ENCODE results near the gene TSSK1B.
"Not testable (repeated sequence)": the region's sequence is repeated elsewhere in the genome, so short reads cannot be mapped to it uniquely, and the experiment has no call there.

Gene TSSK1B

GRCh38 chr5:113405530-113405929 is 29.3 kb downstream of the TSSK1B start:
- intact Hi-C loops (cut with DNase I): no loop called here
- peak in 1 of 10 donors; percentile 60 for DNase-seq

DNA sequence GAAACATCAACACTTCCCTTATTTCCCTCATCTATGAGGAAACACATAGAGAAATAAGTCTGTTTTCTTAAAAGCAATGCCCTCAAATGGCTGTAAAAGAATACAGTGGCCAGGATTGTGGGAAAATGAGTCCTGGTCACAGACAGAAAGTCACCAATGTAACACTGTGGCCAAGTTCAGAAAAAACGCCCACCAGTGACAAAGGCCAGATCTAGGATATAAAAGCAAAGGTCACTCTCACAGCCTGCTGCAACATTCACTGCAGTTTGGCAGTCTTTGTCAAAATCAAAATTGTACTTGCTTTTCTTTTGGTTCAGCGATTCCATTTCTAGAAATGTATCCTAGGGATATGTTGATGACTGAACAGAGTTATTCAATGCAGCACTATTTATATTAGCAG is 30.5 kb downstream of the TSSK1B start:
- intact Hi-C loops (cut with DNase I): no loop called here
- DNase-seq: no peak

- intact Hi-C loops (cut with DNase I); DNase-seq: not testable (repeated sequence)
Observed at GRCh38 chr5:113397986-113398385, 36.8 kb downstream of the TSSK1B start.

- DNase-seq: no peak
- intact Hi-C loops (cut with DNase I): no loop called here
Observed at GRCh38 chr5:113397046-113397445, 37.7 kb downstream of the TSSK1B start.

DNA sequence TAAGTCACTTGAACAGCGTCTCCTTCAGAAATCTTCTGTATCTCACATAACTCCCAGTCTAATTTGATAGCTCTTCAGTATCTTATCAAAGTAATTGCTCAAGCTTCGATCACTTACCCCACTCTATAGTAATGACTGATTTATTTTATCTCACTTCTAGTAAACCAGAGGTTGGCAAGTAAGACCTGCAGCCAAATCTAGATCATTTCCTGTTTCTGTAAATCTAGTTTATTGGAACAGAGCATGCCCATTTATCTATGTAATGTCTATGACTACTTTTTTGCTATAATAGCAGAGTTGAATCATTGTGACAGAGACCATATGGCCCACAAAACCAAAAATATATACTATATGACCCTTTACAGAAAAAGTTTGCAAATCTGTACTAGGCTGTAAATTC is 40.1 kb downstream of the TSSK1B start:
- no peak for DNase-seq
- intact Hi-C loops (cut with DNase I): no loop called here

- intact Hi-C loops (cut with DNase I): no loop called here
- no peak for DNase-seq
Observed at GRCh38 chr5:113390224-113390623, 44.6 kb downstream of the TSSK1B start.

GRCh38 chr5:113389116-113389515 is 45.7 kb downstream of the TSSK1B start:
- intact Hi-C loops (cut with DNase I): no loop called here
- DNase-seq: no peak

- intact Hi-C loops (cut with DNase I): no loop called here
- DNase-seq: no peak
Observed at GRCh38 chr5:113387844-113388243, 46.9 kb downstream of the TSSK1B start.

- intact Hi-C loops (cut with DNase I): loop anchor here (2.0 kb wide), 1 partner anchor 124 kb away; no protein-coding TSS in a partner anchor
- no peak for DNase-seq
Observed at GRCh38 chr5:113384782-113385285, 50.0 kb downstream of the TSSK1B start.

- DNase-seq: no peak
- intact Hi-C loops (cut with DNase I): no loop called here
Observed at GRCh38 chr5:113382731-113383130, 52.1 kb downstream of the TSSK1B start.

All from posterior cingulate gyrus (tissue), 11 donors.